Measurements from ENCODE around the gene RUNX1. TPM values are rescaled to one million over a fixed set of nuclear protein-coding genes. Genes with fewer than 3 reads are reported as not detected.

The RUNX1 gene
- total and polyA plus RNA-seq, 2 of the 13 experiments (the other 11 are each of a cell fraction or from before 2014, with no cell fraction given): 5.4 to 6.4 TPM

- no peaks in the 10 kb centered on the region for H3K79me2 ChIP-seq (ENCODE audit: insufficient read depth, low read length)
- peaks cover 4 to 26% of the 10 kb centered on the region in 2 experiments; a peak in 3 of 5 replicates for H3K36me3 ChIP-seq (replicated peaks in 1 of 2; ENCODE audit: control insufficient read depth in 1 of 2, insufficient read depth in 2 of 2, low read length in 2 of 2)
- H3K27ac ChIP-seq (ENCODE audit: extremely low read length, insufficient read depth, low read length): peak overlapping the region; percentile 66
- no peak overlapping the region for H3K4me3 ChIP-seq (replicated peaks in 1 of 3; ENCODE audit: insufficient read depth in 1 of 3, low read depth in 2 of 3, low read length in 3 of 3)
- no peak overlapping the region for H3K4me2 ChIP-seq (ENCODE audit: low read depth, low read length)
- no peak for DNase-seq (ENCODE audit: low spot score)
- TF ChIP-seq POGK (CRISPR knock-in tag; conservative IDR thresholded peaks at IDR 0.05) (no peak), SNAPC4 (CRISPR knock-in tag; IDR thresholded peaks at IDR 0.05) (no peak)
- no peak overlapping the region for H2AFZ ChIP-seq (ENCODE audit: low read length)
- no TSS peak for BruUV-seq (replicated peaks)
- H3K9ac ChIP-seq (ENCODE audit: insufficient read depth, low read depth, low read length): no peak overlapping the region
- ChIA-PET POLR2A (interaction anchor here (0.8 to 4.2 kb wide), 8 partner anchors 15 to 90 kb away, joined by 3 to 49 read pairs (median 16); no protein-coding TSS in a partner anchor), CTCF (ENCODE audit: low intra/inter-chr PET ratio, low total read pairs) (no interaction called here)
- intact Hi-C loops (cut with micrococcal nuclease; ENCODE audit: unreplicated experiment): no loop called here
- peaks cover 92% of the 10 kb centered on the region for H3K4me1 ChIP-seq (ENCODE audit: insufficient read depth, low read length)
- in situ Hi-C loops (cut with HindIII; ENCODE audit: extremely low pct_ligation_motif_present, low pct_unique_long_range_greater_than_20kb): no loop called here
- no peaks in the 10 kb centered on the region for H4K20me1 ChIP-seq (ENCODE audit: insufficient read depth, low read length)
- no peak for FAIRE-seq
- H3K9me3 ChIP-seq (ENCODE audit: low read length): no peaks in the 10 kb centered on the region
- H3K27me3 ChIP-seq (ENCODE audit: control insufficient read depth in 1 of 2, insufficient read depth in 2 of 2, low read length in 2 of 2): no peaks in the 10 kb centered on the region
- ATAC-seq: no peak
These were observed 251.9 kb downstream of the RUNX1 start for GRCh38 chr21:34797201-34797525.

Measured in HepG2 (cell line).